Neural progenitor cell (in vitro differentiated cells): ENCODE measurements around the gene LRRC61. TPM values are rescaled to one million over a fixed set of nuclear protein-coding genes. Genes with fewer than 3 reads are reported as not detected.
"Not testable (repeated sequence)": the region's sequence is repeated elsewhere in the genome, so short reads cannot be mapped to it uniquely, and the experiment has no call there.

Experiments used
- DNase-seq: peaks from one replicate; pipeline ENCODE4 v3.0.0-alpha.2; 2016; ENCODE audit warnings: low spot score
- H2AFZ ChIP-seq: fragments of 200-600 bp; sonication (generic); replicated peaks from 2 replicates; pipeline ENCODE4 v1.6.1; 2016; ENCODE audit warnings: antibody characterized with exemption
- H3F3A ChIP-seq: fragments of 200-600 bp; sonication (generic); 2 replicates; pipeline ENCODE4 v1.6.1; 2016; ENCODE audit warnings: antibody characterized with exemption, low read depth
- H3K27ac ChIP-seq: fragments of 200-600 bp; sonication (generic); 2 replicates; pipeline ENCODE4 v1.5.1; 2016; ENCODE audit warnings: mild to moderate bottlenecking
- H3K27me3 ChIP-seq: fragments of 200-600 bp; sonication (generic); 2 replicates; pipeline ENCODE4 v1.6.1; 2016; ENCODE audit warnings: mild to moderate bottlenecking, moderate library complexity
- H3K36me3 ChIP-seq: fragments of 200-600 bp; sonication (generic); 2 replicates; pipeline ENCODE4 v1.5.1; 2016
- H3K4me1 ChIP-seq: fragments of 200-600 bp; sonication (generic); 2 replicates; pipeline ENCODE4 v1.6.1; 2016; ENCODE audit warnings: mixed run types
- H3K4me2 ChIP-seq: fragments of 200-600 bp; sonication (generic); 2 replicates; pipeline ENCODE4 v1.6.1; 2016
- H3K4me3 ChIP-seq: fragments of 200-600 bp; sonication (generic); 2 replicates; pipeline ENCODE4 v1.5.1; 2016
- H3K79me2 ChIP-seq: fragments of 200-600 bp; sonication (generic); 2 replicates; pipeline ENCODE4 v1.6.1; 2016; ENCODE audit warnings: low read depth
- H3K9ac ChIP-seq: fragments of 200-600 bp; sonication (generic); 2 replicates; pipeline ENCODE4 v1.6.1; 2016
- H3K9me3 ChIP-seq: fragments of 200-600 bp; sonication (generic); 2 replicates; pipeline ENCODE4 v1.5.1; 2016; ENCODE audit warnings: low read depth
- H4K20me1 ChIP-seq: fragments of 200-600 bp; sonication (generic); 2 replicates; pipeline ENCODE4 v1.6.1; 2016; ENCODE audit warnings: low read depth
- H3K27ac Mint-ChIP-seq: 3 replicates; pipeline ENCODE4 v1.8.0; 2021; ENCODE audit warnings: mixed read lengths
- H3K27me3 Mint-ChIP-seq: 2 replicates; pipeline ENCODE4 v1.8.0; 2022; ENCODE audit warnings: low read depth, mild to moderate bottlenecking, inconsistent platforms, moderate library complexity, mixed read lengths; ENCODE audit not compliant: insufficient read depth
- H3K36me3 Mint-ChIP-seq: 3 replicates; pipeline ENCODE4 v1.8.0; 2021; ENCODE audit warnings: mixed read lengths
- H3K4me1 Mint-ChIP-seq: 3 replicates; pipeline ENCODE4 v1.8.0; 2021; ENCODE audit warnings: mixed read lengths
- H3K4me3 Mint-ChIP-seq: 3 replicates; pipeline ENCODE4 v1.8.0; 2021; ENCODE audit warnings: mild to moderate bottlenecking, moderate library complexity, mixed read lengths
- H3K9me3 Mint-ChIP-seq: 3 replicates; pipeline ENCODE4 v1.8.0; 2020; ENCODE audit warnings: mixed read lengths
- EZH2 ChIP-seq: fragments of 200-600 bp; sonication (generic); IDR thresholded peaks from 2 replicates; pipeline ENCODE4 v1.6.1; 2017; ENCODE audit warnings: antibody characterized with exemption, mild to moderate bottlenecking, moderate library complexity
- EZH2phosphoT487 ChIP-seq: fragments of 200-600 bp; sonication (generic); IDR thresholded peaks from 2 replicates; pipeline ENCODE4 v1.6.1; 2017; ENCODE audit warnings: antibody characterized with exemption
- total RNA-seq: library from RNA; depleted of rRNA; stranded (reverse); fragments of >200 nt; gene quantifications from 2 replicates; pipeline ENCODE4 v1.2.3, GENCODE V29; 2015; ENCODE audit warnings: low replicate concordance
- TF ChIP-seq, protein P1 (sequence below): fragments of 200-600 bp; sonication (generic); IDR thresholded peaks from 2 replicates; pipeline ENCODE4 v1.5.1; 2017; ENCODE audit warnings: antibody characterized with exemption, mild to moderate bottlenecking

Gene LRRC61
- total RNA-seq: 2.0 and 14.3 TPM in 2 replicates

DNA sequence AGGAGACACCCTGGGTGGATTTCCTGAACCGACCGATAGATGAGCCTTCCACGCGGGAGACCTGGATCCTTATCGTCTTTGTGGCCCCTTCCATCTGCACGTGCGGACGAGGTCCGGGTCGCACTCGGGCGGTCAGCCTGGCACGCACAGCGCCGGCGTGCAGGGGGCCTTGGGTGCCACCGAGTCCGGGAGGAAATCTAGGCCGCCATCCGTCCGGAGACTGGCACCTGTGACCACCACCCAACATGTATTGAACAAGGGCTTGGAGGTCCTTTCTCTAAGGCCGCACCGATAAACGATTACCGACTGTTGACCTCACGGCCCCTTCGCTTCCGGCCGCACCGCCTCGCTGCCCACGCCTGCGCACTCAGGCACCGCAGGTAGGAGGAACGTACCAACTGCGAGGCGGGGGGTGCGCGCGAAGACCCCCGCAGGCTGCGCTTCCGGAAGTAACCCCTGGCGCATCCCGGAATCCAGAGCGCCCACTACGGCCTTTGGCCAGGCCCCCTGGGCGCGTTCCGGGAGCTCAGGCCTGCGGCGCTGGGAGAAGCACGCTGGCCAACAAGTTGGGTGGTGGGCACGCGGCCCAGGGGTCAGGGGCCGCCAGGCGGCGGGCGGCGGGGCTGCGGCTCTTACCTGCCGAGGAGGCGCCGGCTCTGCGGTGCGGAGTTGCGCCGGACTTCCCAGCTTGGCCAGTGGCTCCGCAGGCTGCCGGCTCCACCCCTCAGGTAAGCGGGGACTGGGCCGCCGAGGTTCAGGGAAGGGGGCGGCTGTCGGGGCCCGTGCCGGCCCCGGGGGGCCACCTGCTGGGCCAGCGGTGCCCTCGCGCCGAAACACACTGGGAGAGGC is at the start of gene LRRC61, which contains the start of gene ACTR3C:
Gene LRRC61 (plus strand): TSS at position 523 of the 849 bp plus-strand sequence. CDS start 13,507 bp downstream, outside the sequence.
Gene ACTR3C (minus strand): TSS at position 713 of the 849 bp plus-strand sequence. CDS start 28,249 bp downstream, outside the sequence.
- no peaks in the 10 kb centered on the region for H4K20me1 ChIP-seq
- H3K9ac ChIP-seq: no peak within 1 kb of the TSS
- H3K4me3 ChIP-seq: peak within 1 kb of the TSS; percentile 38
- no peak within 1 kb of the TSS for H3K27ac ChIP-seq
- no peaks in the 10 kb centered on the region for H3K36me3 Mint-ChIP-seq
- H3K9me3 Mint-ChIP-seq: peaks cover 2% of the 10 kb centered on the region
- no peaks in the 10 kb centered on the region for H3K36me3 ChIP-seq
- H3F3A ChIP-seq: peaks cover 6% of the 10 kb centered on the region
- H2AFZ ChIP-seq: peak within 1 kb of the TSS; percentile 26
- H3K27ac Mint-ChIP-seq: peak within 1 kb of the TSS; percentile 76
- H3K4me3 Mint-ChIP-seq: peak within 1 kb of the TSS; percentile 76
- no peaks in the 10 kb centered on the region for H3K27me3 ChIP-seq
- TF ChIP-seq, protein P1, sequence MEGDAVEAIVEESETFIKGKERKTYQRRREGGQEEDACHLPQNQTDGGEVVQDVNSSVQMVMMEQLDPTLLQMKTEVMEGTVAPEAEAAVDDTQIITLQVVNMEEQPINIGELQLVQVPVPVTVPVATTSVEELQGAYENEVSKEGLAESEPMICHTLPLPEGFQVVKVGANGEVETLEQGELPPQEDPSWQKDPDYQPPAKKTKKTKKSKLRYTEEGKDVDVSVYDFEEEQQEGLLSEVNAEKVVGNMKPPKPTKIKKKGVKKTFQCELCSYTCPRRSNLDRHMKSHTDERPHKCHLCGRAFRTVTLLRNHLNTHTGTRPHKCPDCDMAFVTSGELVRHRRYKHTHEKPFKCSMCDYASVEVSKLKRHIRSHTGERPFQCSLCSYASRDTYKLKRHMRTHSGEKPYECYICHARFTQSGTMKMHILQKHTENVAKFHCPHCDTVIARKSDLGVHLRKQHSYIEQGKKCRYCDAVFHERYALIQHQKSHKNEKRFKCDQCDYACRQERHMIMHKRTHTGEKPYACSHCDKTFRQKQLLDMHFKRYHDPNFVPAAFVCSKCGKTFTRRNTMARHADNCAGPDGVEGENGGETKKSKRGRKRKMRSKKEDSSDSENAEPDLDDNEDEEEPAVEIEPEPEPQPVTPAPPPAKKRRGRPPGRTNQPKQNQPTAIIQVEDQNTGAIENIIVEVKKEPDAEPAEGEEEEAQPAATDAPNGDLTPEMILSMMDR: no peak
- TF ChIP-seq EZH2: no peak
- TF ChIP-seq EZH2phosphoT487: no peak
- H3K4me1 ChIP-seq: peaks cover 9% of the 10 kb centered on the region
- H3K4me1 Mint-ChIP-seq: peaks cover 21% of the 10 kb centered on the region
- peaks cover 7% of the 10 kb centered on the region for H3K79me2 ChIP-seq
- peak within 1 kb of the TSS; percentile 55 for H3K4me2 ChIP-seq
- no peaks in the 10 kb centered on the region for H3K9me3 ChIP-seq
- H3K27me3 Mint-ChIP-seq: peaks cover 6% of the 10 kb centered on the region
- peak; percentile 57 for DNase-seq

DNA sequence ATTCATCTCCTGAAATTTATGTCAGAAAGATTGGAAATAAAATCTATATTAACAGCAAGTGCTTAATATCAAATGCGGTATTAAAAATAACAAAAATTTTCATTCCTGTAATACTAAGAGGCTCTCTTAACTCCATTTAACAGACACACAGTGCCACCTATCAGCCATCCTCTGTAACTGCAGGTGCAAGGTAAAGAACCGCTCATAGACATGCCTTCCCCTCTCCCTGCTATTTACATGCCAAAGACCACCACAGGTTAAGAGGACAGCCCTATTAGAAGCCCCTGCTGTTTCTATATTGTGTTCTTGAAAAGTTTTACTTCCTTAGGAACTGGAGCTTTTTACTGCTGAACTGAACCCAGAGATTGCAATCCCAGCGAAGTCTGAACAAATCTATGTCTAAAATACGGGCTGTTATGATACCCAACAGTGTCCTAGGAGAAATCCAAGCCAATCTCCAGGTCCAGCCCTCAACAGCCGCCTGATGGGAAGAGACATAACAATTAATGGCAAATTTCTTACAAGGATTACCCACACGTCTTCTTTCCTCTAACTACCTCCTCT is 46.9 kb upstream of the LRRC61 start:
- not testable (repeated sequence) for H3K4me2 ChIP-seq, H4K20me1 ChIP-seq, H3K27ac Mint-ChIP-seq, H3K4me3 ChIP-seq, H3F3A ChIP-seq, H3K36me3 Mint-ChIP-seq, H3K9me3 ChIP-seq, H3K4me1 Mint-ChIP-seq, H3K27ac ChIP-seq, H3K27me3 ChIP-seq, H3K79me2 ChIP-seq, H3K4me1 ChIP-seq, H3K27me3 Mint-ChIP-seq, H3K9ac ChIP-seq, H3K9me3 Mint-ChIP-seq, H3K36me3 ChIP-seq, H2AFZ ChIP-seq
- H3K4me3 Mint-ChIP-seq: peak overlapping the region; percentile 28
- DNase-seq: peak; percentile 50
- TF ChIP-seq, protein P1: peak; percentile 79

GRCh38 chr7:150278383-150278782 is 44.8 kb upstream of the LRRC61 start:
- H3K27ac Mint-ChIP-seq, H3K4me1 Mint-ChIP-seq, H3K27me3 Mint-ChIP-seq, H3K4me1 ChIP-seq, H3K79me2 ChIP-seq, DNase-seq, H3K36me3 ChIP-seq, H3K27ac ChIP-seq, H3K27me3 ChIP-seq, H3K9me3 ChIP-seq, H3K9ac ChIP-seq, H2AFZ ChIP-seq, H4K20me1 ChIP-seq, H3K4me3 ChIP-seq, H3K4me2 ChIP-seq, H3K9me3 Mint-ChIP-seq, H3K36me3 Mint-ChIP-seq, H3F3A ChIP-seq, H3K4me3 Mint-ChIP-seq: not testable (repeated sequence)

DNA sequence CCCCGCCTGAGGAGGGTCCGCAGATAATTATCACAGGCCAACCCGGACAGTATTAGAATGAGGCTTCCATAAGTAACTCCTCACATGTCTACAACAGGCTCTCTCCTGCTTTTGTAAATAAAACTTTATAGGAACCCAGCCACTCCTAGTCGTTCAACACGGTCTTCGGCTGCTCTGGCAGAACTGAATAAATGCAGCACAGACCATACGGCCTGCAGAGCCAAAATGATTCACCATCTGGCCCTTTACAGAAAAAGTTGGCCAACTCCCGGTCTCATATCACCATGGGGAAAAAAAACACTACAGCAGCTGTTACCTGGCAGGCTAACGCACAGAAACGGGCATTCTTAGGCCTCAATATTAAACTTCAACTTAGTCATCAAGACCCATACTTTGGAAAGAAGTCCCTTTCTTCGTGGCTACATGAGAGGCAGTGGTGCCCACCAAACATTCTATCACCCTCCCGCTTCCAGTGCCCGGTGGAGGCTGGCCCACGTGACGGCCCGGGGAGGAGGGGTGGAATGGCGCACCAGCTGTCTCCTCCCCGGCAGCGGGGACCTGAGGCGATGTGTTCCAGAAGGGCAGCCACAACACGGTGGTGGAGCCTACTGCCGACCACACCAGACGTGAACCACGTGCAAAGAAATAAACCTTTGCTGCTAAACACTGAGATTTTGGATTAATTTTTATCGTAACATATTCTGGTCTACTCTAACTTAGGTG is 41.3 kb upstream of the LRRC61 start:
- not testable (repeated sequence) for H3K9ac ChIP-seq, H3K27me3 ChIP-seq, H2AFZ ChIP-seq, H3K27ac Mint-ChIP-seq, H3K9me3 Mint-ChIP-seq, DNase-seq, H3K27me3 Mint-ChIP-seq, H3K4me1 Mint-ChIP-seq, H3K36me3 ChIP-seq, H3K36me3 Mint-ChIP-seq, H3K9me3 ChIP-seq, H3K4me3 ChIP-seq, H3K4me2 ChIP-seq, H4K20me1 ChIP-seq, H3K4me3 Mint-ChIP-seq, H3K79me2 ChIP-seq, H3K4me1 ChIP-seq, H3F3A ChIP-seq, H3K27ac ChIP-seq

- not testable (repeated sequence) for H3K79me2 ChIP-seq, H3K9ac ChIP-seq, H3K27ac Mint-ChIP-seq, H3F3A ChIP-seq, DNase-seq, H3K4me1 ChIP-seq, H3K27me3 ChIP-seq, H3K4me2 ChIP-seq, H3K4me3 Mint-ChIP-seq, H2AFZ ChIP-seq, H3K36me3 ChIP-seq, H3K36me3 Mint-ChIP-seq, H3K9me3 ChIP-seq, H4K20me1 ChIP-seq, H3K27me3 Mint-ChIP-seq, H3K4me1 Mint-ChIP-seq, H3K27ac ChIP-seq, H3K4me3 ChIP-seq, H3K9me3 Mint-ChIP-seq
Observed at GRCh38 chr7:150283111-150283510, 40.0 kb upstream of the LRRC61 start.

DNA sequence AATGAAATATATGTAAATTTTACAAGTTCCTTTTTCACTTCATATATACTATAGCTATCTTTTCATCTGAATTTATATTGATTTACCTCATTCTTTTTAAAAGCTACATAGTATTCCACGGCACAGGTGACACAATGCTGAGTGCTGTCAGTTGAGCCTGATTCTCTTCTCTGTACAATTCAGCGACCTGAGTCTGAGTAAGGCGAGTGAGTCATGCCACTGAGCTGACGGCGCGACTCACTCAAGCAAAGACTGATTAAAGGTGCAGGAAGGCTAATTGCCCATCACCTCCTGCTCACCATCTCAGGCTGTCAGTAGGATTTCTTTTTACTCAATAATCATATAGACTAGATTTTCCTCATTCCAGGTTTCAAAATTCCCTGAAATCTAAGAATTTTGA is 39.5 kb upstream of the LRRC61 start:
- H3K4me1 Mint-ChIP-seq: not testable (repeated sequence)

More for the DNA sequence above, 39.5 kb upstream of the LRRC61 start:
- not testable (repeated sequence) for H3K9ac ChIP-seq, H3K36me3 ChIP-seq, H3K79me2 ChIP-seq, H3K36me3 Mint-ChIP-seq, H3K27ac Mint-ChIP-seq, H3K9me3 Mint-ChIP-seq, H3K27me3 ChIP-seq, H4K20me1 ChIP-seq, H2AFZ ChIP-seq, DNase-seq, H3F3A ChIP-seq, H3K27me3 Mint-ChIP-seq, H3K4me1 ChIP-seq, H3K4me3 ChIP-seq, H3K9me3 ChIP-seq, H3K4me2 ChIP-seq, H3K4me3 Mint-ChIP-seq, H3K27ac ChIP-seq
